Measurements from ENCODE around the gene BLOC1S4.

Gene BLOC1S4

GRCh38 chr4:6692379-6692778 lies 23.6 kb upstream of the BLOC1S4 start:
- DNase-seq (ENCODE audit: low spot score), result no peak

- no peak for DNase-seq (ENCODE audit: low spot score)
Measured at GRCh38 chr4:6692806-6693205, 23.2 kb upstream of the BLOC1S4 start.

GRCh38 chr4:6693231-6694176 lies 22.5 kb upstream of the BLOC1S4 start, which contains the start of gene S100P:
S100P (plus strand) TSS chr4:6693878; CDS start chr4:6693933, 55 bp downstream.
- no peak for DNase-seq (ENCODE audit: low spot score)

GRCh38 chr4:6694177-6694901 lies 21.6 kb upstream of the BLOC1S4 start:
- DNase-seq (ENCODE audit: low spot score), result no peak

- no peak for DNase-seq (ENCODE audit: low spot score)
Measured at GRCh38 chr4:6695660-6696610, 20.0 kb upstream of the BLOC1S4 start.

- DNase-seq (ENCODE audit: low spot score), result no peak
Measured at GRCh38 chr4:6696611-6697010, 19.4 kb upstream of the BLOC1S4 start.

DNA sequence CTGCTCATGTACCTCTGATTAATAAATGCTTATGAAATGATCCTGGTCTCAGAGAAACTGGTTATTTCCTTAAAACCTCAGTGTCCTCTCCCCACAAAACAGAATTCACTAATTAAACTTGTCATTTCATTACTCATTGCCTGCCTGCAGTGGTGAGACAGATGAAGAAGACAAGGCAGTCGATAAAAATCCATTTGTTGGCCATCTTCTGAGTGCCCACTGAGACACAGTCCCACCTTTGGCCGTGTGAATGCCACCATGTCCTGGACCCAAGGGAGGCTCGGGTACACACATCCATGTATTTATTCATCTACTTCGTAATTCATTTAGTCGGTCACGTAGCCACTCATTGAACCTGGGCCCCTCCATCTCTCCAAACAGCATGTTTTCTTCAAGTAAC lies 18.8 kb upstream of the BLOC1S4 start:
- DNase-seq (ENCODE audit: low spot score), result no peak

- no peak for DNase-seq (ENCODE audit: low spot score)
Measured at GRCh38 chr4:6699388-6699787, 16.6 kb upstream of the BLOC1S4 start.

GRCh38 chr4:6699903-6700302 lies 16.1 kb upstream of the BLOC1S4 start:
- no peak for DNase-seq (ENCODE audit: low spot score)

DNA sequence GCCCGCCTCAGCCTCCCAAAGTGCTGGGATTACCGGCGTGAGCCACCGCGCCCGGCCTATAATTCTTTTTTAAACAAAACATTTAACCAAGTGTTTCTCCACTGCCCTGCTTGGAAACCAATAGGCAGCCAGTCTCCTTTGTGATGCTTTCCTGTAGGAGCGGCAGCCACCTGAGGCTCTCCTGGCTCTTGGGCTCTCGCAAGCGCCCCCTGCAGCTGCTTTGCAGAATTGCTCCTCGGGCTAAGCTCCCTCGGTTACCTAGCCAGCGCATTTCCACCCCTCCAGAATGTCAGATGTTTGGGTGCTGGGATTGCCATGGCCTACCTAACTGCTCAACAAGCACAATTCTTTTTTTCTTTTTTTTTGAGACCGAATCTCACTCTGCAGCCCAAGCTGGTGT lies 14.6 kb upstream of the BLOC1S4 start:
- no peak for DNase-seq (ENCODE audit: low spot score)

DNA sequence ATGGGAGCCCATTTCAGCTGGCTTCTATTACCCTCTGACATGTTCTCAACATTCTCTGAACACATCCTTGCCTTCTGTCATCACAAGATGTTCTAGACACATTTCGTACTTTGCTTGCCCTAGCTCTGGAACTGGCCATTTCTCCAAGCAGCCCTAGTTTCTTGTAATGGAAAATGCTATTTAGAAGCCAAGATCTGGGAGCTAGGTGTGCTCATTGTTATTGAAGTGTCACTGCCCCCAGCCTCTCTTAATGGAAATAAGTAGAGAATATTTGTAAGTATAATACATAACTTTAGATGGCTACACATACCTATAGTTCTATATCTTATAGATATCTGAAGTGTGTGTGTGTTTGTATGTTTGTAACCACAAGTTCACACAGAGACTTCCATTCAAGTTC lies 13.2 kb upstream of the BLOC1S4 start:
- DNase-seq (ENCODE audit: low spot score), result no peak

DNA sequence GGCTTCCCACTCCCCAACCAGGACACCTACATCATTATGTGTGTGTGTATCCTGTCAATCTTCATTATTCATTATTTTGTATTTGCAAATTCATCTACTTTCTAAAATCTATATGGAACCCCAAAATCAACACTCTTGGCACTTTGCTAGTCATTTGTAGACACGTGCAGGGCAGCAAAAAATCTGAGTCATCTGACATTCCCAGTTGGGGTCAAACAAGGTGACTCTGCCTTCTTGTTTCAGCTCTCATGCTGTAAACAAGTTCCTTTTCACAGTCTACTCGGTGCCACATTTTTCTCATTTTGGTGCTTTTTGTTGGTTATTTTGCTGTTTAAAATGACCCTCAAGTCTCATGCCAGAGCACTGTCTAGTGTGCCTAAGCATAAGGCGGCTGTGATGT lies 12.2 kb upstream of the BLOC1S4 start:
- no peak for DNase-seq (ENCODE audit: low spot score)

- no peak for DNase-seq (ENCODE audit: low spot score)
Measured at GRCh38 chr4:6705646-6706045, 10.3 kb upstream of the BLOC1S4 start.

GRCh38 chr4:6706173-6706572 lies 9.8 kb upstream of the BLOC1S4 start:
- DNase-seq (ENCODE audit: low spot score), result no peak

DNA sequence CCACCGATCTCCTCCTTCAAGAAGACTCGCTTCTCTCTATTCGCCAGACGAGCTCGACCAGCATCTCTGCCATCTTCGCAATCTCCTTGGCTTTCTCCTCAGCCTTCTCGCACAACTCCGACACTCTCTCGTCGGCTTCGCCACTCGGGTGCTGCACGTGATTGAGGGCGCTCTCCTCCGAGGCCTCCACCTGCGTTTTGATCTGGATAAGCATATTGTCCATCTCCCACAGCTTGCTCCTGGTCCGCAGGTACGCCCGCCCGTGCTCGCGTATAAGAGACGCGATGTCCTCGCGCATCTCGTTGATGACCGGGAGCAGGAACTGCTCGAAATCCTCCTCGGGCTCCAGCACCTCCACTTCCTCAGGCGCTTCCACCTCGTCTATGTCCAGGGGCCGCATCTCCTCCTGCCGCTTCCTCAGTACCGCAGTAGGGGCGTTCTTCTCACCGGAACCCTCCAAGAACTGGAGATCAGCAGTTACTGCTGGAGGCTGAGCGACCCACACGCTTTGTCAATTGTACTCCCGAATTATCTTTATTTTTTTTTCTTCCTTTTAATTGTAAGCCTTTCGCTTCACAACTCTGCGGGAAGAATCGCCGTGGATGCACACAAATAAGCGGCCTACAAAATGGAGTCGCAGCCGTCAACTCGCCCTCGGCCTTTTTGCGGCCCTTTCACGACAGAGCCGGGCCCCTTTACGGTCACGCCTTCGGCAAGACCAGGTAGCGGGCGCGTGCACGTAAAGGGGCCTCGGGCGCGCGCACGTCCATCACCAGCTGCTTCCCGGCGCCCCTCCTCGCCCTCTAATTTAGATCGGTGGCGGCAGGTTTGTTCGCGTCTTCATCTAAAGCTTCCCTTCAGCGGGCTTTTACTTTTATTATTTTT lies 6.5 kb upstream of the BLOC1S4 start, which contains the start of gene MRFAP1L1:
Gene MRFAP1L1, minus strand, starts transcription at position 636 of the 885 bp plus-strand sequence. Its CDS starts 236 bp downstream, at position 400.
- DNase-seq (ENCODE audit: low spot score), result peak; percentile 97

DNA sequence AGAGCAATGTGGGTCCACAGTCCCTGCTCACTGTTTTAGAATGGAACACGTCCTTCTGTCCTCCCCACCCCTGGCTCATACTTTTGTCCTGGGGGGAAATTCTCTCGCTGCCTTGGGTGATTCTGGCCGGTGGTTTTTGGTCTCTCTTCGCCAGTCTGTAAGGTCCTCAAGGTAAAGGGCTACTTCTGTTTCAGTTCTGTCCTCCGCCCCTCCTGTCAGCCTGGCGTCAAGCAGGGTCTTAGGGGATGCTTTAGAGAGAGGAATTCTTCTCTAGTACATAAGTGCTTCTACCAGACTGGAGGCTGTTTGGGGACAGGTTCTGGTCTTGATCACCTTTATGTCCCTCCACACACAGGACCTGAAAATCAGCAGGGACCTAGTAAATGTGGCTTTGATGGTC lies 5.7 kb upstream of the BLOC1S4 start:
- no peak for DNase-seq (ENCODE audit: low spot score)

GRCh38 chr4:6710996-6711395 lies 5.0 kb upstream of the BLOC1S4 start:
- no peak for DNase-seq (ENCODE audit: low spot score)

GRCh38 chr4:6714954-6715353 lies 1.0 kb upstream of the BLOC1S4 start:
- no peak for DNase-seq (ENCODE audit: low spot score)

DNA sequence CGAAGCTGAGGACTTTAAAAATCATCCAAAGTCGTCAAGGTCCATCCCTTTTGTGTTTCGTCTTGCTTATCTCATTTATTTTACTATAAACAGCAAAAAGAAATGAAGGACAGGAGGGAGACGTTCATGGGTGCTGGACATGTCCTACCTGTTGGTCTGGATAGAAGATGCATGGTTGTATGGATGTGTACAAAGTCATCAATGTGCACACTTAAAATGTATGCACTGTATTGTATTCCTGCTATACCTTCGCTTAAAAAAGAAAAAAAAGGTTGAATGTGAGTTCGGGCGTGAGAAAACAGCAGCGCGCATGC lies 313 bp upstream of the BLOC1S4 start:
- DNase-seq (ENCODE audit: low spot score), result no peak

GRCh38 chr4:6716958-6717655 lies 1.1 kb downstream of the BLOC1S4 start:
- no peak for DNase-seq (ENCODE audit: low spot score)

All from kidney tubule cell (primary cell).